Gastrocnemius medialis (tissue), 4 donors: ENCODE measurements around the gene DDR2.
"Not testable (repeated sequence)": the region's sequence is repeated elsewhere in the genome, so short reads cannot be mapped to it uniquely, and the experiment has no call there.

Experiments
- CTCF ChIP-seq, 5 experiments: fragments of 450-650 bp in 3 of 5; fragments of 200-600 bp in 2 of 5; sonication (generic) in 2 of 5; IDR thresholded peaks in 4 of 5; conservative IDR thresholded peaks in 1 of 5; 1 replicate in 4 of 5; 2 replicates in 1 of 5; pipeline ENCODE4 v1.5.1; 2016 to 2019; ENCODE audit warnings: antibody characterized with exemption in 5 of 5, mild to moderate bottlenecking in 3 of 5, moderate library complexity in 3 of 5
- POLR2A ChIP-seq, 2 donors: fragments of 450-650 bp; IDR thresholded peaks; one replicate each; pipeline ENCODE4 v1.6.1; 2017; ENCODE audit warnings: antibody characterized with exemption in 2 of 2, mild to moderate bottlenecking in 2 of 2, moderate library complexity in 2 of 2

GRCh38 chr1:162729195-162729774, 97.0 kb downstream of the DDR2 start:
- TF ChIP-seq CTCF (IDR thresholded peaks at IDR 0.05 in 4 of 5, conservative IDR thresholded peaks at IDR 0.05 in 1 of 5); POLR2A (IDR thresholded peaks at IDR 0.05): not testable (repeated sequence)
